ENCODE data around the gene SELENOF.

DNA sequence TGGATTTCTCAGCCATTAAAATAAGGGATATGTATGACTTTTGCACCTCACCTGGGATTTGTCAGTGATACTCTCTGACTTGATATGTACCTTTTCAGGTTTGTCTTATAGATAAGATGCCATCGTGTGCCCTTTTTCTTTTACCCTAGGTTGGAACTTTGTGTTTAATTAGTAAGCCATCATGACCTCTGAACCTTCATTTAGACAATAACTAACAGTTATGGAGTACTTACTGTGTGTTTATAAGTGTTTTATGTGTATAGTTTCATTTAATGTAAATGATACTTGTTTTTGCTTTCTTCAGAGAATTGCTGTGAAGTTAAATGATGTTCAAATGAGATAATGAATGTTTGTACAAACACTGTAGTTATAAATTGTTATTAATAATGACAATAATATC lies 14.9 kb upstream of the SELENOF start:
- TF ChIP-seq, protein P1, sequence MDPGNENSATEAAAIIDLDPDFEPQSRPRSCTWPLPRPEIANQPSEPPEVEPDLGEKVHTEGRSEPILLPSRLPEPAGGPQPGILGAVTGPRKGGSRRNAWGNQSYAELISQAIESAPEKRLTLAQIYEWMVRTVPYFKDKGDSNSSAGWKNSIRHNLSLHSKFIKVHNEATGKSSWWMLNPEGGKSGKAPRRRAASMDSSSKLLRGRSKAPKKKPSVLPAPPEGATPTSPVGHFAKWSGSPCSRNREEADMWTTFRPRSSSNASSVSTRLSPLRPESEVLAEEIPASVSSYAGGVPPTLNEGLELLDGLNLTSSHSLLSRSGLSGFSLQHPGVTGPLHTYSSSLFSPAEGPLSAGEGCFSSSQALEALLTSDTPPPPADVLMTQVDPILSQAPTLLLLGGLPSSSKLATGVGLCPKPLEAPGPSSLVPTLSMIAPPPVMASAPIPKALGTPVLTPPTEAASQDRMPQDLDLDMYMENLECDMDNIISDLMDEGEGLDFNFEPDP (CRISPR knock-in tag; conservative IDR thresholded peaks at IDR 0.05), result no peak
- no peak for TF ChIP-seq POLR2AphosphoS2 (IDR thresholded peaks at IDR 0.05; ENCODE audit: low read depth, low read length)
